Measurements from ENCODE around the gene SPATA20. TPM values are rescaled to one million over a fixed set of nuclear protein-coding genes. Genes with fewer than 3 reads are reported as not detected.

SPATA20 gene
- polyA plus RNA-seq, 1 donor from 2014 or later, result 53.5 TPM

DNA sequence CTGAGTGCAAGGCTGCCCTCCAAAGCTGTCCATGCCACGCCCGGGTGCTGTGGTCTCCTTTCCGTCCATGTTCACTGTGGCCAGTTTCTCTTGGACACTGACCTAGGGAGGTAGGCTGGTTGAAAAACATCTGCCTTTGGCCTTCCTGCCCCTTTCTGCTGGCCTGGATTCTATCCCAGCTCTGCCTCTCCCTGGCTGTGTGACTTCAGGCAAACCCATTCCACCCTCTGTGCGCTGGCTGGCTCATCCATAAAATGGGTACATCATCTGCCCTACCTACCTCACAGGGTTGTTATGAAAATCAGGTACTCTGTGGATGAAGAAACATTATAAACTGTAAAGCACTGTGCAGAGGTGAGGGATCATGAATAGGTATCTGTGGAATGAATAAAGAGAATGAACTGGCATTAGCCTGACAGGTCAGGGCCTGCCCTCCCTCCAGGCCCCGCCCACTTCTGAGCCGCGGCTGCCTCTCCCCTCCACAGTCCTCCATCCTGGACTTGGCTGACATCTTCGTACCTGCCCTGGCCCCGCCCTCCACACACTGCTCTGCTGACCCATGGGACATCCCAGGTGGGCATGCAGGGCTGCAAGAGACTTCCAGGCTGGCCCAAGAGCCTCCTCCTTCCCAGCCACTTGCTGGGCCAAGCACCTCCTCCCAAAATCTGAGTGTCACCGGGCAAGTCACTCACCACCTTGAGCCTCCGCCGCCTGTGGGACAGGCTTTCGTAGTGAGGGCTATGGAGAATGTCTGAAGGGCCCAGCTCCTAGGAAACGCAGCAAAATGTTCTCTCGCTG, 7.0 kb upstream of the SPATA20 start:
- no peaks in the 10 kb centered on the region for H3K9me3 ChIP-seq (ENCODE audit: low read length)
- H2AFZ ChIP-seq (ENCODE audit: low read depth, low read length), result no peak overlapping the region

DNA sequence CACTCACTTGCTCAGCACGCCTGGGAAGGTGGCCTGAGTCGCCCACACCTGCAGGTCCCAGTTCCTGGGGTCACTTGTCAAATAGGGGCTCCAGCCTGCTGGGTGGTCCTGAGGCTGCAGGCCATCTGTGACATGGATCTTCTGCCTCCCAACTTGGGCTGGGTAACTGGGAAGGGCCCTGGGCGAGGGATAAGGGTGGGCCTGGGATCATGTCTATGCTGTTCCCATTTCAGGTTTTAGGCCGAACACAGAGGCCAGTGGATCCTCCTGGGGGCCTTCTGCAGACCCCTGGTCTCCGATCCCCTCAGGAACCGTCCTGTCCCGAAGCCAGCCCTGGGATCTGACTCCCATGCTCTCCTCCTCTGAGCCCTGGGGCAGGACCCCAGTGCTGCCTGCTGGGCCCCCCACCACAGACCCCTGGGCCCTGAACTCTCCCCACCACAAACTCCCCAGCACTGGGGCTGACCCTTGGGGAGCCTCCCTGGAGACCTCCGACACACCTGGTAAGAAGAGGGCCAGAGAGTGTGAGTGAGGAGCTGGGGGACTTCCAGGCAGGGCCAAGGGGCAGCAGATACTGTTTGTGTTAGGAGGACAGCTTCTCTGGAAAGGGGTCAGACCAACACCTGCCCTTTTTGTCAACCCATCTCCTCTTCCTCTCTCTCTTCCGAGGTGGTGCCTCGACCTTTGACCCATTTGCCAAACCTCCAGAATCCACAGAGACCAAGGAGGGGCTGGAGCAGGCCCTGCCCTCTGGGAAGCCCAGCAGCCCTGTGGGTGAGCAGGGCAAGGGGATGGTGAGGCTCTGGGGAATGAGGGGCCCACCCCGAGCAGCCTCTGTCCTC, 6.2 kb upstream of the SPATA20 start:
- H4K20me1 ChIP-seq (ENCODE audit: insufficient read depth), result no peaks in the 10 kb centered on the region
- no peak overlapping the region for H2AFZ ChIP-seq (ENCODE audit: low read depth, low read length)
- H3K9ac ChIP-seq (ENCODE audit: low read length), result no peak overlapping the region
- TF ChIP-seq SMC3 (conservative IDR thresholded peaks at IDR 0.05; ENCODE audit: poor library complexity), result no peak
- TF ChIP-seq MXI1 (conservative IDR thresholded peaks at IDR 0.05; ENCODE audit: poor library complexity, severe bottlenecking), result no peak
- no peak for TF ChIP-seq EP300 (conservative IDR thresholded peaks at IDR 0.05; ENCODE audit: poor library complexity, severe bottlenecking)
- no peak for TF ChIP-seq POLR2AphosphoS5 (IDR thresholded peaks at IDR 0.05)
- TF ChIP-seq, protein P1, sequence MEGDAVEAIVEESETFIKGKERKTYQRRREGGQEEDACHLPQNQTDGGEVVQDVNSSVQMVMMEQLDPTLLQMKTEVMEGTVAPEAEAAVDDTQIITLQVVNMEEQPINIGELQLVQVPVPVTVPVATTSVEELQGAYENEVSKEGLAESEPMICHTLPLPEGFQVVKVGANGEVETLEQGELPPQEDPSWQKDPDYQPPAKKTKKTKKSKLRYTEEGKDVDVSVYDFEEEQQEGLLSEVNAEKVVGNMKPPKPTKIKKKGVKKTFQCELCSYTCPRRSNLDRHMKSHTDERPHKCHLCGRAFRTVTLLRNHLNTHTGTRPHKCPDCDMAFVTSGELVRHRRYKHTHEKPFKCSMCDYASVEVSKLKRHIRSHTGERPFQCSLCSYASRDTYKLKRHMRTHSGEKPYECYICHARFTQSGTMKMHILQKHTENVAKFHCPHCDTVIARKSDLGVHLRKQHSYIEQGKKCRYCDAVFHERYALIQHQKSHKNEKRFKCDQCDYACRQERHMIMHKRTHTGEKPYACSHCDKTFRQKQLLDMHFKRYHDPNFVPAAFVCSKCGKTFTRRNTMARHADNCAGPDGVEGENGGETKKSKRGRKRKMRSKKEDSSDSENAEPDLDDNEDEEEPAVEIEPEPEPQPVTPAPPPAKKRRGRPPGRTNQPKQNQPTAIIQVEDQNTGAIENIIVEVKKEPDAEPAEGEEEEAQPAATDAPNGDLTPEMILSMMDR (IDR thresholded peaks at IDR 0.05; ENCODE audit: poor library complexity, severe bottlenecking), result no peak
- TF ChIP-seq RAD21 (conservative IDR thresholded peaks at IDR 0.05), result no peak
- TF ChIP-seq TAF1 (IDR thresholded peaks at IDR 0.05; ENCODE audit: low read depth), result no peak
- no peak for TF ChIP-seq EZH2 (IDR thresholded peaks at IDR 0.05; ENCODE audit: borderline replicate concordance, insufficient read depth, low read length, poor library complexity, severe bottlenecking)

More for the DNA sequence above, 7.0 kb upstream of the SPATA20 start:
- H3K4me2 ChIP-seq (ENCODE audit: low read length), result no peak overlapping the region
- H4K20me1 ChIP-seq (ENCODE audit: insufficient read depth), result no peaks in the 10 kb centered on the region
- TF ChIP-seq EP300 (conservative IDR thresholded peaks at IDR 0.05; ENCODE audit: poor library complexity, severe bottlenecking) (no peak), TAF1 (IDR thresholded peaks at IDR 0.05; ENCODE audit: low read depth) (no peak), RAD21 (conservative IDR thresholded peaks at IDR 0.05) (no peak), EZH2 (IDR thresholded peaks at IDR 0.05; ENCODE audit: borderline replicate concordance, insufficient read depth, low read length, poor library complexity, severe bottlenecking) (no peak), POLR2AphosphoS5 (IDR thresholded peaks at IDR 0.05) (no peak), SMC3 (conservative IDR thresholded peaks at IDR 0.05; ENCODE audit: poor library complexity) (no peak), MXI1 (conservative IDR thresholded peaks at IDR 0.05; ENCODE audit: poor library complexity, severe bottlenecking) (no peak)
- TF ChIP-seq, protein P2, sequence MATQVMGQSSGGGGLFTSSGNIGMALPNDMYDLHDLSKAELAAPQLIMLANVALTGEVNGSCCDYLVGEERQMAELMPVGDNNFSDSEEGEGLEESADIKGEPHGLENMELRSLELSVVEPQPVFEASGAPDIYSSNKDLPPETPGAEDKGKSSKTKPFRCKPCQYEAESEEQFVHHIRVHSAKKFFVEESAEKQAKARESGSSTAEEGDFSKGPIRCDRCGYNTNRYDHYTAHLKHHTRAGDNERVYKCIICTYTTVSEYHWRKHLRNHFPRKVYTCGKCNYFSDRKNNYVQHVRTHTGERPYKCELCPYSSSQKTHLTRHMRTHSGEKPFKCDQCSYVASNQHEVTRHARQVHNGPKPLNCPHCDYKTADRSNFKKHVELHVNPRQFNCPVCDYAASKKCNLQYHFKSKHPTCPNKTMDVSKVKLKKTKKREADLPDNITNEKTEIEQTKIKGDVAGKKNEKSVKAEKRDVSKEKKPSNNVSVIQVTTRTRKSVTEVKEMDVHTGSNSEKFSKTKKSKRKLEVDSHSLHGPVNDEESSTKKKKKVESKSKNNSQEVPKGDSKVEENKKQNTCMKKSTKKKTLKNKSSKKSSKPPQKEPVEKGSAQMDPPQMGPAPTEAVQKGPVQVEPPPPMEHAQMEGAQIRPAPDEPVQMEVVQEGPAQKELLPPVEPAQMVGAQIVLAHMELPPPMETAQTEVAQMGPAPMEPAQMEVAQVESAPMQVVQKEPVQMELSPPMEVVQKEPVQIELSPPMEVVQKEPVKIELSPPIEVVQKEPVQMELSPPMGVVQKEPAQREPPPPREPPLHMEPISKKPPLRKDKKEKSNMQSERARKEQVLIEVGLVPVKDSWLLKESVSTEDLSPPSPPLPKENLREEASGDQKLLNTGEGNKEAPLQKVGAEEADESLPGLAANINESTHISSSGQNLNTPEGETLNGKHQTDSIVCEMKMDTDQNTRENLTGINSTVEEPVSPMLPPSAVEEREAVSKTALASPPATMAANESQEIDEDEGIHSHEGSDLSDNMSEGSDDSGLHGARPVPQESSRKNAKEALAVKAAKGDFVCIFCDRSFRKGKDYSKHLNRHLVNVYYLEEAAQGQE (IDR thresholded peaks at IDR 0.05; ENCODE audit: borderline replicate concordance), result no peak
- TF ChIP-seq, protein P1 (IDR thresholded peaks at IDR 0.05; ENCODE audit: poor library complexity, severe bottlenecking), result no peak
- H3K9me2 ChIP-seq (ENCODE audit: insufficient read depth, low read length), result no peaks in the 10 kb centered on the region
- H3K36me3 ChIP-seq (ENCODE audit: insufficient read depth, low read length), result no peaks in the 10 kb centered on the region
- no peak overlapping the region for H3K4me3 ChIP-seq (ENCODE audit: low read length)
- no peaks in the 10 kb centered on the region for H3F3A ChIP-seq (ENCODE audit: insufficient read depth, low read length, poor library complexity, severe bottlenecking)
- H3K9ac ChIP-seq (ENCODE audit: low read length), result no peak overlapping the region
- H3K79me2 ChIP-seq (replicated peaks; ENCODE audit: insufficient read depth, low read length), result no peaks in the 10 kb centered on the region
- no peaks in the 10 kb centered on the region for H3K27me3 ChIP-seq (ENCODE audit: insufficient read depth, low read depth, low read length)
- H3K27ac ChIP-seq (ENCODE audit: low read length), result no peak overlapping the region

More for the DNA sequence above, 6.2 kb upstream of the SPATA20 start:
- Histone ChIP-seq H3K36me3 (ENCODE audit: insufficient read depth, low read length) (no peaks in the 10 kb centered on the region), H3F3A (ENCODE audit: insufficient read depth, low read length, poor library complexity, severe bottlenecking) (no peaks in the 10 kb centered on the region), H3K4me3 (ENCODE audit: low read length) (peak overlapping the region; percentile 70), H3K27me3 (ENCODE audit: insufficient read depth, low read depth, low read length) (no peaks in the 10 kb centered on the region), H3K79me2 (replicated peaks; ENCODE audit: insufficient read depth, low read length) (no peaks in the 10 kb centered on the region), H3K27ac (ENCODE audit: low read length) (no peak overlapping the region), H3K9me3 (ENCODE audit: low read length) (no peaks in the 10 kb centered on the region), H3K9me2 (ENCODE audit: insufficient read depth, low read length) (no peaks in the 10 kb centered on the region), H3K4me2 (ENCODE audit: low read length) (no peak overlapping the region)

All from neural cell (in vitro differentiated cells).